ENCODE results near the gene LYRM4.

Gene LYRM4

DNA sequence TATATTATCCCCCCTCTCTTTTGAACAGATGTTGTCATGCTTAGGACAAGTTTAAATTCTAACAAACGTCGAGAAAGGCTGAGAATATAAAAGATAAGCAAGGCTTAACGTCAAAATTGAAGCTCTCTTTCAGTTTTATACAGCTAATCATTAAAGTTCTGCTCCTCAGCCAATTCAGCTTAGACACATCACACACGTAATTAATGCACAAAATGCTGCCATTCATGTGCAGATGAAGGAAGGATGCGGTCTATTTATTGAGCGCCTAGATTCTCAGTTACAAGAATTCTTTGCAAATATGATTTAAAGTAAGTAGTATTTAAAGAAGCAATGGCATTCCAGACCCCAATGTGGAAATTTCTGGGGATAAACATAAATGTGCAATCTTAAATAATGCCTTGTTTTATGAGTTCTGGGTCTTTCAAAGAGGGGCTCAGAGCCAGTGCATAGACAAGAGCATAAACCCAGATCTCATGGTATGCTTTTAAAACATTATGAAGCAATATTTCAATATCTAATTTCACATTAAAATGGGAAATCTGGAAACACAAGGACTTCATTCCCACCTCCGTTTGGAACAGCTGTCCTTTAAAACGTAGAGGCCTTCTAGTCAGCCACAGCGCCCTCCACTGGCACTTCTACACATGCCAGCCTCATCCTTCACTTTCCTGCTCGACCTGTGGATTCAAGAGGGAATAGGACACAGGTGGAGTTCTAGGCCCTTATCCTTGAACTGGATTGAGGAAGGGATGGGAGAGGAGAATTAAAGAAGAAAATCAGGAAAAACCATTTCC is 85.8 kb downstream of the LYRM4 start:
- DNase-seq (ENCODE audit: low read depth), result no peak

DNA sequence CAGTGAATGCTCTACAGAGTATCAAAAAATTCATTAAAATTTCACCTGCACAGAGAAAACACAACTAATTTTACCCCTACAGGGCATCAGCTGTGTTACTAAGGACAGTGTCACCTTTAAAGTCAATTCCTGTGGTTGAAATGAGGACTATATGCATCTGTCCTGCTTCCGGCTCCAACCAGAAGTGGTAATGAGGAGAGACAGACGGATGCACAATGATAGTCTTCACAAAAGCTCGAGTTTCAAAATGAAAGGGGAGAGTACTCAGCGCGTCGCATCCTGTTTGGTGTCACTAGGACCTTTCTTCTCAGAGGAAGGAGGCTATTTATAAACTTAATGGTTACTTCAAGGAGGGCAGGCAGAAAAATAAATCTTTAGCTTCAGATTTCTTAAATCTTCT is 86.5 kb downstream of the LYRM4 start:
- peak; percentile 24 for DNase-seq (ENCODE audit: low read depth)

DNA sequence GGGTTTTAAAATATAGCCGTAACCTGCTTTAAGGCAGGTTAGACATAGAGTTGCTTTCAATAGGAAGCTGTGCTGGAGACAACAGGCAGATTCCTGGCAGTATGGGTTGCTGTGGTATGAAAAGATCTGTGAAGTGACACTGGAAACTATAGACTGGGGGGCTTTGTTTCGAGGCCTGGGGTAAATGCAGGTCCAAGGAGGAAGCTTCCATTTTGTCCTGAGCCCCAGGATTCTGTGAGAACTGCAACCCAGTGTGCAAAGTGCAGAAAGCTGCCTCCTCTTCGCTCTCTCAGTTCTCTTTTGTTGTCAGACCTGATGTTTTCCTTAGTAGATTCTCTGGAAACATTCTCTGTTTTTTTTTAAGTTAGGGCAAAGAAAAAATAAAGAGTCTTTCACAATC is 86.9 kb downstream of the LYRM4 start:
- no peak for DNase-seq (ENCODE audit: low read depth)

DNA sequence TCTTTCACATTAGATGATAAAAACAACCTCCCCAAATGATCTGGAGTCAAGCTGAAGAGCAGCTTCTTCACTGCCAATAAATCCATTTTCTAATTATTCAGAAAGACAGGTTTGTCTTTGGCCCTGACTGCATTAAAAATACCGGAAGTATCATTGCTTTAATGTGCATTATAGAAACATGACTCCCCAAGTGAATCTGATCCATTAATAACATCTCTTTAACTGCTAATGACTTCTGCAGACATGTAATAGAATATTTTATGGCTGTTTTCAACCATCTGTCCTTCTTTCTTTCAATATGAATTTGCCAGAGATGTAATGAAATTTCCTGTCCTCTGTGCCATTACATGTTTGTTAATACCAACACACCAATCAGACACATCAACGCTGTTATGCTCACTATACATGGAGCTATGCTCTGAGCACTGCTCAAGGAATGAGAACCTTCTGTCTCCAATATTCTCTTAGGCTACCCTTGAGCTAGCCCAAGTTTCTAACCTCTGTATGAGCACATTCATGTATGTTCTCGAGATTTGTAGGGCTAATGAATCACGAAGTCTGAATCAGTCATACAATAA is 87.8 kb downstream of the LYRM4 start:
- no peak for DNase-seq (ENCODE audit: low read depth)

DNA sequence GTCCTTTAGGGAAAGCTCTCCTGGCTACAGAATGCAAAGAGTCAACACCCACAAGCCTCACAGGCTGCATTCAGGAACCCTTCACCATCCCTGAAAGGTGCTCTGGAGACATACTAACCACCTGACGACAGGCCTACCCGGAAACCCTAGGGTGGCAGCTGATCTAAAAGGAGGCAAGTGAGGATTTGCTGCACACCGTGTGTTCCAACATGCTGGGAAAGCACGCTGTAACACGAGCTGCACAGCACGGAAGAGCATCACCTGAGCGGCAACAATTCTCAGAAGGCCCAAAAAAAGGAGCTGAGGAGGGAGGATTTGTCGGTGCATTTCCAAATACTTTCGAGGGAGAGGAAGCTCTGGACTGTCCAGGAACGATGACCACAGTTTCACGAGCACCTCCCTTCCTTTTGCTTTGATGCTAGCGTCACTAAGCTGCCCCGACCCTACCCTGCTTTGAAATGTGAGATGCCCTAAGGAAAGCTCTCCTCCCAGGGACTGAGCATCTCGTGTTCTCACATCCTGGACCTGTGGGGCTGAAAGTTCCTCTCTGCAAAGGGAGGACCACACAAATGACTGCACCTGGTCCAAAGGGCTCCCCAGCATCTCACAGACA is 88.6 kb downstream of the LYRM4 start:
- no peak for DNase-seq (ENCODE audit: low read depth)

DNA sequence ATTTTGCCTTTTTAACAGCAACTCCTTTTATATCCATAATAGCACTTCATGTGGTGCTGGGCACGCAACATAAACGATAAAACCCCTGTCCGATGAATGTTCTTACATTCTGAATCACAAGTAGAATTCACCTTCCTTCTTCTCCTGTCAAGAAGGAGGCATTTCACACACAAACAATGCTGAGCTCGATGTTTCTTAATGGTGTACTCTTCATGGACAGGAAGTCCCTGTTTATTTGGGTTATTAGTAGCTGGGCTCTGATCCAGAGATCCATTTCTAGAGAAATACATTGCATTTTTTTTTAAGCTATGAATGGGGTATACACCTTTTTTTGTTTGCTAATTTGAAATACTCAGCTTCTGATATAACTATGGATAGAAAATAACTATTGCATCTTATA is 93.2 kb downstream of the LYRM4 start:
- DNase-seq (ENCODE audit: low read depth), result no peak

DNA sequence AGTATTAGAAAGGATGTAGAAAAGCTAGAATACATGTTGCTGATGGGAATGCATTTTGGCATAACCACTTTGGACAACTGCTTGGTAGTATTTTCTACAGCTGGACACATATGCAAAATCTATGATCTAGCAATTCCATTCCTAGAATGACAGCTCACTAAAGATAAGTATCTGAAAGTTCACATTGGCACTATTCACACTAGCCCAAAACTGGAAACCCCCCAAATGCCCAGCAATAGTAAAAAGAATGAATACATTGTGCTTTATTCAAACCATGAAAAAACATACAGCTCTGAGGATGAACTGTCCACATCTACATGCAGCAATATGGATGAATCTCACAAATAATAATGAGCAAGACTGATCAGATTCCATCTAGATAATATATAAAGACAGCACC is 96.7 kb downstream of the LYRM4 start:
- DNase-seq (ENCODE audit: low read depth), result no peak

DNA sequence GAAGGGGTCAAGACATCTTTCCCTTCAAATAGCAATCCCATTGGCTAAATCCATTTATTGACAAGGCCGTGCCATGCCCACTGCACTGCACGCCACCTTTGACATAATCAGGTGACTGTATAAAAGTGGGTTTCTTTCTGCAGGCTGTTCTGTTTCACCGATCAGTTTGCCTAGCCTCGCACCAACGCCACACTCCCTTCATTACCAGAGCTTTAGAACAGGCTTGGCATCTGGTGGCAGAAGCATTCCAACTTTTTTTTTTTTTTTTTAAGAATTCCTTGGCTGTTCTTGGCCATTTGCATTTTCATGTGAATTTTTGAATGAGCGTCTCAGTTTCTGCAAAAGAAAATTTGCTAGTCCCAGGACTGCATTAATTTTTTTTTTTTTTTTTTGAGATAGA is 97.5 kb downstream of the LYRM4 start:
- DNase-seq (ENCODE audit: low read depth), result no peak

DNA sequence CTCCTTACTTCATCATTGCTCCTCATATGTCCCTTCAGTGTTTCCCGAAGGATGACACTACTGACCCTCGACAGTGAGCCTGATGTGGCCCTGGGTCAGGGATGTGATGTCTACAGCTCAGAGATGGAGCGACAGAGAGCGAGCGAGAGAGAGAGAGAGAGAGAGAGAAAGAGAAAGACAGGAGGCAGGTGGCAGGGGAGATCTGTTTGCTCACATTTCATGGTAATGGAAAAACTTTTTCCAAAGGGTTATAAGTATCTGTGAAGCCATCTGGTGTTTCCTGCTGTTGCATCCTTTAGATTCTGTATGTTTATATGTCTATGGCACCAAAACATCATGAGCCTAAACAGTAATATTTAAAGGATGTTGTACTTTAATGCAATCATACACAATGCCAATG is 98.4 kb downstream of the LYRM4 start:
- DNase-seq (ENCODE audit: low read depth), result no peak

DNA sequence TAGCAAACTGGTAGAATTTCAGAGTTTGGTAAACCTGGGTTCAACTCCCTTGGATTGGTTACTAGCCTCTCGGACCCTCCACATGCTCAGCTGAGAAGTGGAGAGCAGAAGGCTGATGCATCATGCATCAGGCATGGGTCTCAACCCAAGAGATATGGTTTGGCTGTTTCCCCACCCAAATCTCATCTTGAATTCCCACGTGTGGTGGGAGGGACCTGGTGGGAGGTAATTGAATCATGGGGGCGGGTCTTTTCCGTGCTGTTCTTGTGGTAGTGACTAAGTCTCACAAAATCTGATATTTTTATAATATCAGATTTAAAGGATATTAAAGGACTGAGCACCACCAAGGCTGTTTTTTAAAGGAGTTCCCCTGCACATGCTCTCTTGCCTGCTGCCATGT is 100.5 kb downstream of the LYRM4 start:
- no peak for DNase-seq (ENCODE audit: low read depth)

DNA sequence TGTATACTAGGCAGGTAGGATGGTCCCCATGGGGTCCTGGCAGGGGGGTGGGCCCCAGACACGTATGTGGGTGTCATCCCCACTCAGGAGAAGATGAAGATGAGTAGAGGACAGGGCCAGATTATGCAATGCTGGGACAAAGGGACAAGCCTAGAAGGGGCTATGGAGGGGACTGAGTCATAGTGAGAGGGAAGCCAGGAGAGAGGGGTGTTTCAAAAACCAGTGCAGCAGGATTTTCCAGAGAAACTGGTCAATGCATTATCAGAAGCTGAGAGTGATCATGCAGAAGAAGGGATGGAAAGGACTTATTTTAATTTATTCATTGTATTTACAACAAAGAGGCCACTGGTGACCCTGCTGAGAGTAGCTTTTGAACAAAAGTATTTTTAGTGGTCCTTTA is 101.6 kb downstream of the LYRM4 start:
- no peak for DNase-seq (ENCODE audit: low read depth)

DNA sequence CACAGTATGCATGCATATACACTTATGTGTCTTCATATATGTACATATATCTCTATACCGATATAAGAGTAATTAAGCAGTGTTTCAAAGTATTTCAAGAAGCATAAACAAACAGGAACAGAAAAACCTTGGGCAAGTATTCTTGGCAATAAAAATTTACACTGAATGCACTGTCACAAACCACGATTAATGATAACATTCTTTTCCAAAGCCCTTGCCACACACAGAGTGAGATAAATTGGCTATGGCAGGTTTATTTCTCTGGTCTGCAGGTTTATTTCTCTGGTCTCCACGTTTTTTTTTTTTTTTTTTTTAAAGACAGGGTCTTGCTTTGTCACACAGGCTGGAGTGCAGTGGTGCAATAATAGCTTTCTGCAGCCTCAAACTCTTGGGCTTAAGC is 102.6 kb downstream of the LYRM4 start:
- no peak for DNase-seq (ENCODE audit: low read depth)

DNA sequence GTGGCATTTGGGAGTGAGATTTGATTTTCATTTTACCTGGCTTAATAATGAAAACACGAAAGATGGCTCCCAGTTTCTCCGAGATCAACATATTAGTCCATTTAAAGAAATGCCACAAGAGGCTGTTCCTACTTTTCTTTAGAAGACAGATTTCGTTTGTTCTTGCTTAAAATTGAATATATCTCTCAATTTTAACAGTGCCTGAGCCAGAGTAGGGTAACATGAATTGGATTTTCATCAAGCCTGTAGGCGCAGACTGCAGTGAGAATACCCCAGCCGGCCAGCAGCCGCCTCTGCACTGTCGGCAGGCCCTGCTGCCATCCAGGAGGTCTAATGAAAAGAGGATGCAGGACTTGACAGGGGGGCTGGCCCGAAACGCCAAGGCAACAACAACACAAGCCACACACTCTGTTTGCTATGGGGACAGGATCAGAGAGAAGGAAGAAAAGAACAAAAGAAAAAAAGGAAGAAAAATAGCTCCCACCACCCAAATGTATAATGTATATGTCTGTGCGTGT is 103.1 kb downstream of the LYRM4 start:
- no peak for DNase-seq (ENCODE audit: low read depth)

DNA sequence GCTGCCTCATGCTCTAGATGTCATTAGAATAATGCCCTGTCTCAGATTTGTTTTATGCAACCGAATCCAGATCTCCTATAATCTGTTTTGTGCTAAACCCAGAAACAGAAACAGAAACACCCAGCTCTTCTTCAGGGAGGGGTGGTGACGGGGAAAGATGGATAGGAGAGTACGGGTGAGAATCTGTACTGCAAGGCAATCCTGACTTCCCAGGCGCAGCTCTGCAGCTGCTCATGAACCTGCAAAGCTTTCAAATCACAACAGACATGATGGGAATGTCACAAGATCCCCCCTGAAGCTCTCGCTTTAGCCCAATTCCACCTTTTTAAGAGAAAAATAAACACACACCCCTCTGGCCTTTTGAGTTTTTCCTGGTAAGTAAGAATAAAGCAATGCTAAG is 104.1 kb downstream of the LYRM4 start:
- DNase-seq (ENCODE audit: low read depth), result no peak

DNA sequence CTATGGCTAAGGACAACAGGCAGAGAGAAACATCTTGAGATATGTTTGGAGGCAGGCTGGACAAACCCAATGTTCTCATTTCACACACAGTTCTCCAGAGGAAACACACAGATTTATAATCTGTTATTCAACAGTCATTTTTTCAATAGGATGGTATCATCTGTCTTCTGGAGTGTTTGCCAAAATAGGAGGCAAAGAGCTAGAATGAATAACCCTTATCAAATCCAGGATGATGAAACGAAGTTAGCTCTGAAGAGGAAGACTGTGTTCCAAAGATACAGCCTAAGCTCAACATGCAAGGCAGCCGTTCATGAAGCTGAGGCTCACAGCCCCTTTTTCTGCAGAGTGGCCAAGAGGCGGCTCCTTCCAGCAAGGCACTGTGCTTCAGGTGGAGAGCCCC is 104.8 kb downstream of the LYRM4 start:
- no peak for DNase-seq (ENCODE audit: low read depth)

DNA sequence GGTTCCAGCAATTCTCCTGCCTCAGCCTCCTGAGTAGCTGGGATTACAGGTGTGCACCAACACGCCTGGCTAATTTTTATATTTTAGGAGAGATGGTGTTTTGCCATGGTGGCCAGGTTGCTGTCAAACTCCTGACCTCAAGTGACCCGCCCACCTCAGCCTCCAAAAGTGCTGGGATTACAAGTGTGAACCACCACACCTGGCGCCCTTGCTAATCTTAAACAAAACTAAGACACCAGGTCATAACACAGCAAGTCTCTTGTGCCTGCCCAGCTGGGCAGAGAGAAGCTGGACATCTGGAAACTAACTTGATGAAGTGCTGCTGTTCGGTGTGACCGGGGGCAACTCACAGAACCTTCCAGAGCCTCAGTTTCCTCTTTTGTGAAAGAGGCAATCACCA is 107.6 kb downstream of the LYRM4 start:
- no peak for DNase-seq (ENCODE audit: low read depth)

DNA sequence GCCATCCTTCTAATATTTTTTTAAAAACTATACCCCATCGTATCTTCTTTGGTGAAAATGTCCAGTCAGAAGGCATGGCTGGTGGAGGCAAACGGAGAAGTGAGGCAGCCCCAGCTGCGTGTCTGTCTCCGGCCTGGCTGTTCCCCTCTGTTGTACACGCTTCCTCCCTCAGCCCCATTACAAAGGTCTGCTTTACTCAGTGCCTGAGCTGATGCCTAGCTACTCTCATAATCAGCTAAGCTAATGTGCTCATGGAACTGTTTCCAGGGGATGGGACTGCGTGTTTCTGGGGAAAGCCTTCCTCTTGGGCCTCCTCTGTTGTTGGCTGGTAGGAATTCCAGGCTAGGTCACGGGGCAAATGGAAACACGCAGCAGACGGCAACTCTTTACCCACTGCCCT is 108.3 kb downstream of the LYRM4 start:
- DNase-seq (ENCODE audit: low read depth), result no peak

DNA sequence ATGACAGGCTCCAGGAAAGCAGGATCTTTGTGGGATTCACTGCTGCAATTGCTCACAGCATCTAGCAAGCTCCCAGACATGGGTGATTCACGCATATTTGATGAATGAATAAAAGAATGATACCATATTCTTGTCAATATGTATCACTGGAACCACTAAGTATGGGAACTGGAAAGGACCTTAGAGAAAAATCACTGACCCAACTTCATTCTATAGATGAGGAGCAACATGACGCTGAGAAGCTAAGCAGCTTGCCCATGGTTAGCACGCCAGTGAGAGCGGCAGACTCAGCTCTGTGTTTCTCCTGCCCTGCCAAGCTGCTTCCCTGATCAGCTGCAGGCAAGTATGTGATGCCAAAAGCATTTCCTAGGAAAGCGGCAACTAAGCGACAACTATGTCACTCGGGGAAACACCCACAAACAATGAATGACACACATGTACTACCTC is 108.8 kb downstream of the LYRM4 start:
- DNase-seq (ENCODE audit: low read depth), result no peak

DNA sequence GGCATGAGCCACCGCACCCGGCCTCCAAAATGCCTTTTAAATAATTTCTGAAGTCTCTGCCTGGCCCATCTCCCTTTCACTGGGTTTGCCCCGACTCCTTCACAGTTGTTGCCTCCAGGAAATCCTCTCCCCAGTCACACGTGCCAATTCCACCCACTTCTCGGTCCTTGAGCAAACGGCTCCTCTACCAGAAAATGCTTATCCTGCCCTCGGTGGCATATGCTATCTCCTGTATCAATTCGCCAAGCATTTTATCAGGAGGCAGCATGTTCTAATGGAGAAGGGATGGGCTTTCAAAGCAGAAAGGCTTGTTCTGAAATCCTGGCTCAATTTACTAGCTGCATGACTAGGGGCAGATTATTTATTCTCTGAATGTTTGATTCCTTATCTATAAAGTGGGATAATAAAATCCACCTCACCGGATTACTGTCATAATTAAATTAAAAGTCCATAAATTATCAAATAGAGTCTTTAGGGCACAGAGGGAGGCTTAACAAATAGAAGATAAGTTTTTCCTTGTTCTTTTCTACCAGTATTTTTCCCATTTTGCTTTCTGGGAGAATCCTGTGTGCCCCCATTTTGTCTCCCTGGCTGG is 109.3 kb downstream of the LYRM4 start:
- DNase-seq (ENCODE audit: low read depth), result no peak

DNA sequence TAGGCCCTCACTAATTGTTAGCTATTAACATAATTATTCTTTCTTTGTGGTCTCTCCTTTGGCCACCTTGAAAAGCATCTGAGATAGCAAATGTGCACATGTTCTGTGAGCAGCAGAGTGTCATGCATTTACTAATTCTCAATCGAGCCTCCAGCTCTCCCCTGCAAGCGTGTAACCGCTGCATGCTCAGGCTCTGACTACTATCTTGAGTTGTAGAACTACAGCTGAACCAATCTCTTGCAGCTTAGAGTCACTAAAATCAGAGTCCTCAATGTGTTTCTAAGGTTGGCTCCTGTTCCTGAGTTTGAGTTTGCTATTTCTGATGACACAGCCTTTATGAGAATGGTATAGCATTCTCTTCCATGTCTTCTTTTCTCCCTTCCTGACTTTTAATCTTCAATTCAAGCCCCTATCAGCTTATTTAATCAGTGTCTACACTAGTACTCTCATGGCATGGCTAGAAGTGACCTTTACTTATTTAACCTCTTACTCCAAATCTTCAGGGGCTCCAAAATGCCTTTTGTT is 110.1 kb downstream of the LYRM4 start:
- no peak for DNase-seq (ENCODE audit: low read depth)

DNA sequence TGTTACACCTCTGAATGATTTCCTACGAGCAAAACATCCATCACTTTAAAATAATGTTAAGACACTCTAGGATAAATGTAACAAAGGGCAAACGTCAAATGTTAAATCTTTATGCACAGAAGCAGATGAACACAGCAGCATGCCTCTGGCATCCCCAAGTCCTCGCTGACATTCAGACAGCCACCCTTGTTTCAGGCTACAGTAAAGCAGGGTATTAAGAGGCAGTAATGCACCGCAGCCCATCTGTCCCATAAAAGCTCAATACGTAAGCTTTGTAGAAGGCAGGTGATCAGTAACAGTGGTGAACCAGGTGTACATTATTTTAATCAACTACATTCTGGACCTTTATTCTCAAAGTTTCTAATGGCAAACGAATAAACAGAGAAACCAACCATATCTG is 110.9 kb downstream of the LYRM4 start:
- DNase-seq (ENCODE audit: low read depth), result no peak

DNA sequence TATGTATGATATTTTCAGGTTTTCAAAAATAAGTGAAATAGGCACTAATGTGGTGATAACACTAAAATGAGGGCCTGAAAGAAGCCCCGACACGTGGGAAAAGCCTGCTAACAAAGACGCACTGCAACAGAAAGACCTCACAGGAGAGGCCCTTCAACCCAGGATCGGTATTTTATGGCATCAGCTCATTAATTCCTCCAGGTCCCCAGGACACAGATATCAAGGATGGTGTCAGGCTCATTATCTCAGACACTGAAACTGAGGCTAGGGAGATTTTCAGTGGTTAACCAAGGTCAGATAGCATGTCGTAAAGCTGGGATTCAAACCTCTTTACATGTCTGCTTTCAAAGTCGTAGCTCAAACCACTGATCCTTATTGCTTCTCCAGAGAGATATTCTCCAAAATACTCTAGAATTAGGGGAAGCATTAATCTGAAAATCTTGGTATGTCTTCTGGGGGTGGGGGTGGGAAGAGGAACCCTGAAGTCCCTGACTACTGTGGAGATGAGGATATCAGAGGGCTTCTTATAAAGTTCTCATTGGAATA is 111.5 kb downstream of the LYRM4 start:
- DNase-seq (ENCODE audit: low read depth), result no peak

Measured in activated T-cell treated with anti-CD3 and anti-CD28 coated beads for 1 hour (primary cell).